GM19240 (cell line): Measurements from ENCODE around the gene DCUN1D2.
"Not testable (repeated sequence)": the region's sequence is repeated elsewhere in the genome, so short reads cannot be mapped to it uniquely, and the experiment has no call there.

Experiments used
- DNase-seq: peaks from one replicate; pipeline ENCODE4 v3.0.0; 2011; ENCODE audit warnings: low spot score; ENCODE audit not compliant: insufficient read length

Gene DCUN1D2

GRCh38 chr13:113491418-113491883 is 940 bp upstream of the DCUN1D2 start:
- DNase-seq, result no peak

DNA sequence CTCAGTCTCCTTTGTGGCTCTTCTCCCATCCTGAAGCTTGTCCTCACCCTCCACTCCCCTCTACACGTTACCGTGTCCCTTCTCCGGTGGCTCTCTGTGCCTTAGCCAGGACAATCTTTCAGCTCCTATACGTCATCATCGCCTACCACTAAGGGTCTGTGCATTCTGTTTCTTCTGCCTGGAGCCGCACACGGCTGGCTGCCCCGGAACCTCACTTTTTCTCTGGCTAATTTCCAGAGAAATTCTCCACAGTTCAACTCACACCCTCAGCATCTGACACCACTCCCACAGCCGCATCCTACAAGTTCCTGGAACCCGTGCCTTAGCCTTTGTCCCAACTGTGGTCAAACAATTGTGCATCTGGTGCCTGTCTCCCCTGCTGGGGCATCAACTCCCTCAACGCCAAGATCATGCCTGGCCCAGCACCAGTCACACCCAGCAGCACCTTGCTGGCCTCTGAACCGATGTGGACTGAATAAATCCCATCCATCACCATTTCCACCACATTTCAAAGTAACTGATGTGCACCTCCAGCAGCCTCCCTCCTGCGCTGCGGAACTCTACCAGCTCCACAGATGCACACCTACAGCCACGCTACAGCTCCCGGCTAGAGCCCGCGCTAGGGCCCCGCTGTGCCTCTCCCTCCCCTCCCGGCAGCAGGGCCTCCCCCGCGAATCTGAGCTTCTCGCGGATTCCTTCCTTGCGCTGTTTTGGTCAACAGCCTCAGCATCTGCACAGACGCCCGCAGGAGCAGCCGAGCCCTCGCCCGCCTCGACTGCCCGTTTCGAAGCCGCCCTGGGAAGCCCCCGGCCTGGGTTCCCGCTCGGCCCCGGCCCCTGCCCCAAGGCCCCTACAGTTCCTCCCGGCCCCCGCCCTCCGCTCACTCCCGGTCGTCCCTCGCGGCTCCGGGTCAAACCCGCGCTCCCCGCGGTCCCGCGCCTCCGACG is 689 bp downstream of the DCUN1D2 start:
- peak; percentile 21 for DNase-seq

GRCh38 chr13:113489171-113489548 is 1.4 kb downstream of the DCUN1D2 start:
- no peak for DNase-seq

DNA sequence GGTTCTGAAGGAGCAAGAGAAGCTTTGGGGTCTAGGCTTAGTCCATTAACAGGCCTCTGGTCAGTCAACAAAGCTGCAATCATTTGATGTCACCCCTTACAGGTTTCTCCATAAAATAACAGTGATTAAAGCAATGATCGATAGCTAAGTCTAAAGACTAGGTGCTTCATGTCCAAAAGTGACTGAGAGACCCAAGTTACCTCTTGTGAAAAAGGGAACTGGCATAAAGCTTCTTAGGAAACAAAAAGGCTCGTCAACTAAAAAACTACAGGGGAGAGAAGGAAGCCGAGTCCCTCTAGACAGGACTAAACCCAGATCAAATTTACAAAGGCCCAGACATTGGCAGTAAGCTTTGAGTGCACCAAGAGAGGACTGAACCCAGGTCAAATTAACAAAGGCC is 2.2 kb downstream of the DCUN1D2 start:
- no peak for DNase-seq

GRCh38 chr13:113486698-113487097 is 3.8 kb downstream of the DCUN1D2 start:
- no peak for DNase-seq

GRCh38 chr13:113485545-113485944 is 5.0 kb downstream of the DCUN1D2 start:
- no peak for DNase-seq

DNA sequence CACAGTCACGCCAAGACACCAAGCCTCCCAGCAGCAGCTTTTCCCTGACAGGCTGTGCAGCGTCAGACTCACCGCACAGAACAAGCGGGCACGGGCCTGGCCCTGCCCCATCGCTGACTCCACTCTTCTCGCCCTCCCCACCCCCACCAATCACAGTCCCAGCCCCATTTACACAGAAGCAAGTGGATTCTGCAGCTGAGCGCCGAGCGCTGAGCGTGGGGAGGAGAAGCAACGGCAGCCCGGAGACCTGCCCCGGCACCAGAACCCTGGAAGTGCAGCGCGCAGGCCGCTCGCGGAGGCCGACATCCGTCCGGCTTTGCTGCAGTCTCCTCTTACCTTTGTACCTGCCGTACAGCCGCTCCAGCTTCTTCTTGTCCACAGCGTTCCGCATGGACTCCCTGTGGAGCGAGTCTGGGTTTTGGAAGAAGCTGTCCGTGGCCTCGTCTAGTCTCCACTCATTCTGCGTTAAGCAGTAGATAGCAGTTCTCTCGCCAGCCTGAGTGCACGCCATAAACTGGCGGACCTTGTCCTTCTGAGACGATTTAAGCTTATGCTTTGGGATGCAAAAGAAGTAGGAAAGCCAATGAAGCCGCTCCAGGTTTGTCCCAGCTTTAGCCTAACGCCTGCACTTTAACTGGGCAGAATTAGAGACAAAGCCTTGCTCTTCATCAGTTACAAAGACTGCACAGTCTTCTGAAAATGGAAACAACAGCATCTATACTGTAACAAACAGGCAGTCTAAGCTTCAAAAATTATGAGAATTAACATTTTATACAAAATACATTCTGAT is 6.8 kb downstream of the DCUN1D2 start:
- DNase-seq, result no peak

DNA sequence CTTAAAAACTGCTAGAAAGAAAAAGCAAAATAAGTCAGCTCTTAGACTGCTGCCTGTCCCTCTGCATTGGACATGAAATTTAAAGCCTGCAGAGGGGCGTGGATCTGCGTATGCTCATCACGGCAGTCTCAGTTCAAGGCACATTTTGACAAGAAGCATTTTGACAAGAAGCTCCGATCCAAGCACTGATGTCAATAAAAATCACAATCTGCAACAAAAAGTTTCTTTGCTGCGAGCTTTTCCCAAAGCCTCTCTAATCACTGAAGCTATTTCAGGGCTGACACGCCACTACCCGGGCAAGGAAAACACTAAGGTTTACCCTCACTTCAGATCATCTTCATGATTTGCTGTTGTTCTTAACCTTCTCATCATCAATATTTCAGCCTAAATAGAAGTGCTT is 7.4 kb downstream of the DCUN1D2 start:
- no peak for DNase-seq

GRCh38 chr13:113479179-113479578 is 11.3 kb downstream of the DCUN1D2 start:
- no peak for DNase-seq

DNA sequence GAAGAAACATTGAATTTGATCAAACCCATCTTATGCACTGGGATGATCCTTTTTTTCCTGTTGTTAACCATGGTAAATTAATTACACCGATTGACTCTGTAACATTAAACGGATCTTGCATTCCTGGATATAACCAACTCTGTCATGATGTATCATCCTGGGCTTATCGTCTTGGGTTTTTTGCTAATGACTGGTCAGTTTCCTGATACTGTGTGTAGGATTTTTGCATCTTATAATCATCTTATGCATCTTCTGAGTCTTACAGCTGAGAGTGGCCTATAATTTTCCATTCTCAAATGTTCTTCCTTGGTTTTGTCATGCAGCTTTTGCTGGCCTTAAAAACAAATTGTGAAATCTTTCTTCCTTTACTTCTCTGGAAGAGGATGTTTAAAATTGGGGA is 12.8 kb downstream of the DCUN1D2 start:
- DNase-seq, result no peak

DNA sequence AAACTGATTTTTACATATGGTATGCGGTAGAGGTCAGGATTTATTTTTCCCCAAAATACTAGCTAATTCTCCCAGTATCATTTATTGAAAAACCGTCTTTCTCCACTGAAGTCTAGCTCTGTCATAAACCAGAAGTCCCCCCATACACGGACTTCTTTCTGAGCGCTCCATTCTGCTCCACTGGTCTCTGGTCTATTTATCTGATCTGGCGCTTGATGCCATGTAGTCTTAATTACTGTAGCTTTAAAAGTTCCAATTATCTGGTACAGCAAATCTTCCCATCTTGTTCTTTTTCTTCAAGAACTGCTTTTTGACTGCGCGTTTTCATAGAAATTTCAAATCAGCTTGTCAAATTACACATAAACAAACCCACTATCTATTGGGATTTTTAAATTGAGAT is 13.7 kb downstream of the DCUN1D2 start:
- no peak for DNase-seq

DNA sequence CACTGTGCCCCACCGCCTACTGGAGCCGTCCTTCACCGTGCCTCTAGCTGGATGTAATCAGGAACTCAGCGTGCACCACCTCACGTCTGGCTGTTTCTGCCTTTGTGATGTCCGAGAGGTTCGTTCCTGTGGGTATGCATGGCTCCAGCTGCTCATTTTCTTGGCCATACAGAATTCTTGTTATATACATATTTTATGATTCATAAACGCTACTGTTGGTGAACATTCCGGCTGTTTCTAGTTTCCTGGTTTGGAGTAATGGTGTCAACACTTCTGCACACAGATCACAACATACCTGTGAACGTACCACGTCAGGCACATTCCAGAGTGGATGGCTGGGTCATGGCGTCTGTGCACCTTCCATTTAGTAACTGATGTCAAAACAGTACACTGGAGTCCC is 14.6 kb downstream of the DCUN1D2 start:
- no peak for DNase-seq

DNA sequence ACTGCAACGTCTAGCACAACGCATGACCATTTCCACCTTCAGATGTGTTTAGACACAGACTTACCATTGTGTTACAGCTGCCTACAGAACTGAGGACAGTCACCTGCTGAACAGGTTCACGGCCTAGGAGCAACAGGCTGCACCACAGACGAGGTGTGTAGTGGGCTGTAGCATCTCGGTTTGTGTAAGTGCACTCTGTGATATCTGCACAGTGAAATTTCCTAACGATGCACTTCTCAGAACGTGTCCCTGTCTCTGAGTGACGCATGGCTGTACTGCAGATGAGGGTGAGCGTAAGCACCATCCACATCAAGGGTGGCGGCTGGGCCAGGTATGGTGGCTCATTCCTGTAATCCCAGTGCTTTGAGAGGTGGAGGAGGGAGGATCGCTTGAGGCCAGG is 15.2 kb downstream of the DCUN1D2 start:
- no peak for DNase-seq

- DNase-seq, result no peak
These were observed 16.3 kb downstream of the DCUN1D2 start for GRCh38 chr13:113474179-113474578.

DNA sequence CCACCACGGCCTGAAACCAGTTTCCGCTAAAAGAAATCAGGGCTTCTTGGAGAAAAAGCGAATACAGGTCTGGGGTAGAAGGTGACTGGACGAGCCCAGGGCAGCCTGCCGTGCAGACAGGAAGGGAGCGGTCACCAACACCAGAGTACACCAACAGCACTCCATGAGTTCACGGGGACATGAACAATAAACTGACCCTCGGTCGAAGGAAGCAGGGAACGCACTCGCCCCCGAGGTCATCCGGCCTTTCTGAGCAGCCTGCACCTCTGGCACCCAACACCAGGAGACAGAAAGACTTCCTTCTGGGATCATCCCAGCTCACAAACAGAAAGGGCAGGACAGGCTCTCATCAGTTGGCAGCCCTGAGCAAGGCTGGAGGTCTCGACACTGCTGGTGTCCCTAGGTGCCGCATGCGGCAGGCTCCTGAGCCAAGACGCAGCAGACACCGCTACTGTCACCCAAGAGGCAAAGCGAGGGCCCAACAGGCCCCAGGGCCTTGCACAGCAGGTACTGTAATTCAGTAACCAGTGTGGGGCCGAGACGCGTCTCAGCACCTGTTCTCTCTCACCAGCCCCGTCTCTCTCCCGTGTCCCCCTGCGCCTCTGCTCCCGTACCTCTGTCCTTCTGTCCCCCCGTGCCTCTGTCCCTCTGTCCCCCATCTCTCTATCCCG is 18.0 kb downstream of the DCUN1D2 start:
- no peak for DNase-seq

DNA sequence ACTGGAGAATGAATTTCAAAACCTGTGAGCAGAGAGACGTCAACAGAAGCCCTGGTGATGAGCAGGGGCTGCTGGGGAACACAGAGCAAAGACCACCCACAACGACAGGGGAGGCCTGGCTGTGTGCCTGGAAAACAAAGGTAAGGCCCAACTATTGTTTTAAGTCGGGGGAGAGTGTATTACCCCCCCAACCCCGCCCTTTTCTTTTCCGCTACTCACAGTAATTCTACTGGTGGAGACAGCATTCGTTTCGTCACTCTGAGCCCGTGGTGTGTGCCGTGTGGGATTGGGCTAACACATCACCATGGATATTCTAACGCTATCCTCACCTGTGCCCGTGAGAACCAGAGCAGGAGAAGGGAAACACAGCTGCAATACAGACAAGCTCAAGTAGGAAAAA is 18.7 kb downstream of the DCUN1D2 start:
- no peak for DNase-seq

DNA sequence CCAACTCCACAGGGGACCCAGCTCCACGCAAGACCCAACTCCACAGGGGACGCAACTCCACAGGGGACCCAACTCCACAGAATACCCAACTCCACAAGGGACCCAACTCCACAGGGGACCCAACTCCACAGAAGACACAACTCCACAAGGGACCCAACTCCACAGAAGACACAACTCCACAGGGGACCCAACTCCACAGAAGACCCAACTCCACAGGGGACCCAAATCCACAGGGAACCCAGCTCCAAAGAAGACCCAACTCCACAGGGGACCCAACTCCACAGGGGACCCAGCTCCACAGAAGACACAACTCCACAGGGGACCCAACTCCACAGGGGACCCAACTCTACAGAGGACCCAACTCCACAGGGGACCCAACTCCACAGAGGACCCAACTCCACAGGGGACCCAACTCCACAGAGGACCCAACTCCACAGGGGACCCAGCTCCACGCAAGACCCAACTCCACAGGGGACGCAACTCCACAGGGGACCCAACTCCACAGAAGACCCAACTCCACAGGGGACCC is 19.8 kb downstream of the DCUN1D2 start:
- DNase-seq, result not testable (repeated sequence)

GRCh38 chr13:113470073-113470472 is 20.4 kb downstream of the DCUN1D2 start:
- DNase-seq, result no peak

GRCh38 chr13:113469582-113469981 is 20.9 kb downstream of the DCUN1D2 start:
- DNase-seq, result no peak

DNA sequence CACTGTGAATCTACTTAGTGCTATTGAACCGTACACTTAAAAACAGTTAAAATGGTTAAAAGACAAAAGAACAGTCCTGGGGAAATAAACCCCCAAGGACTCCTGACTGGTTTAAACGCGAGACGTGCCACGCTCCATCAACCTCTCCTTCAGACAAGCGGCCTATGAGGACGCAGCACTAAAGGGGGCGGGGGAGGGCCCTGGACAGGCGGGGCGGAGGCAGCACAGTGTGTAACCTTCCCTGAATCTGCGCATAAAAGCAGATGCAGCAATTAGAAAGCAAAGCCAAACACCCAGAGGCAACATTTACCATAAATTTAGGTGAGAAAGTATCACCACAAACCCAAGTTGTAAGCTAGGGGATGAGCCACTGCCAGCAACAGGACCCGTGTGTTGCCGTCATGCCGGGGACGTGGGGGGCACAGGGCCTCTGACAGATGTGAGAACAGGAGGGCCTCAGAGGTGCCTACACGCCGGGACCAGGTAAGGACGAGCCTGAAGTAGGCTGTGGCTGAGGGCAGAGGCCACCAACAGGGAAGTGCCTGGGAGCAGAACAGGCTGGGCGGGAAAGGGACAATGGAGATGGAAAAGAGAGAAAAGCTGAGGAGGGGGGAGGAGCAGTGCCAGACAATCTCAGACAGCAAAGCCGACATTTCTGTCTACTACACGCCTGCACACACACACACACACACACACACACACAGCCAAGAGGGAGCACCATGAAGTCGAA is 21.9 kb downstream of the DCUN1D2 start:
- DNase-seq, result no peak

GRCh38 chr13:113468029-113468428 is 22.5 kb downstream of the DCUN1D2 start:
- no peak for DNase-seq
